ENCODE results near the gene CAPN12. TPM values are rescaled to one million over a fixed set of nuclear protein-coding genes. Genes with fewer than 3 reads are reported as not detected.

The CAPN12 gene
- total and polyA plus RNA-seq, 2 of the 4 experiments (the other 2 are of a cell fraction): 0.18 to 0.97 TPM

GRCh38 chr19:38693380-38694223, 50.7 kb downstream of the CAPN12 start:
- intact Hi-C loops (cut with micrococcal nuclease): no loop called here
- Histone ChIP-seq H3K9me3 (ENCODE audit: control insufficient read depth, insufficient read depth, low read length) (no peaks in the 10 kb centered on the region), H3K36me3 (ENCODE audit: control insufficient read depth, insufficient read depth, low read length) (peaks cover 26% of the 10 kb centered on the region), H2AK9ac (replicated peaks; ENCODE audit: low read depth, low read length, poor library complexity) (peak overlapping the region; percentile 95), H3K23ac (ENCODE audit: low read depth, low read length) (peak overlapping the region; percentile 64), H4K20me1 (ENCODE audit: insufficient read depth, low read length) (peaks cover 54% of the 10 kb centered on the region), H2BK5ac (ENCODE audit: low read depth, low read length, poor library complexity, severe bottlenecking) (peak overlapping the region; percentile 95), H3K56ac (ENCODE audit: extremely low read depth, insufficient read depth, low read length) (peak overlapping the region; percentile 72), H4K5ac (ENCODE audit: low read depth, low read length) (peak overlapping the region; percentile 14), H3K4me1 (ENCODE audit: control insufficient read depth, insufficient read depth, low read length) (peaks cover 24% of the 10 kb centered on the region), H3K79me1 (ENCODE audit: low read depth in 1 of 2, low read length in 2 of 2) (peaks cover 0 to 95% of the 10 kb centered on the region in 2 experiments; a peak in 3 of 4 replicates), H3K9me1 (ENCODE audit: insufficient read depth, low read length) (peaks cover 50% of the 10 kb centered on the region), H3K27me3 (ENCODE audit: control insufficient read depth, insufficient read depth, low read length) (no peaks in the 10 kb centered on the region), H2BK120ac (ENCODE audit: low read depth, low read length) (peak overlapping the region; percentile 87), H3K4me3 (ENCODE audit: insufficient read depth, low read depth, low read length) (no peak overlapping the region), H3K18ac (ENCODE audit: low read depth, low read length) (peak overlapping the region; percentile 8), H3K9ac (ENCODE audit: low read depth, low read length) (peak overlapping the region; percentile 53), H3K4ac (ENCODE audit: low read depth, low read length) (peak overlapping the region; percentile 92), H2AK5ac (ENCODE audit: low read depth, low read length) (peak overlapping the region; percentile 99), H2AFZ (replicated peaks; ENCODE audit: low read length, poor library complexity) (peak overlapping the region; percentile 47), H4K8ac (ENCODE audit: low read depth in 2 of 2, low read length in 2 of 2) (peak overlapping the region; percentile 88 to 90), H3K14ac (replicated peaks; ENCODE audit: low read depth, low read length) (peak overlapping the region; percentile 65), H2BK20ac (ENCODE audit: low read depth, low read length) (peak overlapping the region; percentile 76; the same call in 1 of the 2 replicates), H3K27ac (ENCODE audit: insufficient read depth, low read length) (peak overlapping the region; percentile 96), H3K4me2 (ENCODE audit: low read depth, low read length) (no peak overlapping the region), H4K91ac (ENCODE audit: insufficient read depth, low read depth, low read length) (peak overlapping the region; percentile 95), H2BK15ac (ENCODE audit: low read depth, low read length) (peak overlapping the region; percentile 90; the same call in 2 of the 3 replicates)
- dilution Hi-C loops (cut with HindIII; ENCODE audit: low sequenced_read_pairs, unreplicated experiment): no loop called here
- BruUV-seq (replicated peaks): no TSS peak
- DNase-seq (peak; percentile 63), ATAC-seq (ENCODE audit: low read depth) (peak; percentile 35)
- TF ChIP-seq RCOR1 (IDR thresholded peaks at IDR 0.05; ENCODE audit: insufficient replicate concordance, low read length) (no peak), CHD1 (IDR thresholded peaks at IDR 0.05; ENCODE audit: low read depth, low read length) (no peak), NFE2L2 (IDR thresholded peaks at IDR 0.05; ENCODE audit: low read depth, low read length) (no peak), MXI1 (IDR thresholded peaks at IDR 0.05; ENCODE audit: borderline replicate concordance, low read depth, low read length) (no peak), BHLHE40 (IDR thresholded peaks at IDR 0.05; ENCODE audit: low read depth, low read length) (no peak), USF2 (IDR thresholded peaks at IDR 0.05; ENCODE audit: low read depth, low read length) (no peak), CEBPB (IDR thresholded peaks at IDR 0.05; ENCODE audit: low read depth, low read length) (no peak), FOS (IDR thresholded peaks at IDR 0.05; ENCODE audit: low read depth, low read length) (no peak), MAFK (IDR thresholded peaks at IDR 0.05; ENCODE audit: low read depth, low read length) (no peak), RAD21 (IDR thresholded peaks at IDR 0.05; ENCODE audit: low read length) (no peak)
- TF ChIP-seq, protein P1, sequence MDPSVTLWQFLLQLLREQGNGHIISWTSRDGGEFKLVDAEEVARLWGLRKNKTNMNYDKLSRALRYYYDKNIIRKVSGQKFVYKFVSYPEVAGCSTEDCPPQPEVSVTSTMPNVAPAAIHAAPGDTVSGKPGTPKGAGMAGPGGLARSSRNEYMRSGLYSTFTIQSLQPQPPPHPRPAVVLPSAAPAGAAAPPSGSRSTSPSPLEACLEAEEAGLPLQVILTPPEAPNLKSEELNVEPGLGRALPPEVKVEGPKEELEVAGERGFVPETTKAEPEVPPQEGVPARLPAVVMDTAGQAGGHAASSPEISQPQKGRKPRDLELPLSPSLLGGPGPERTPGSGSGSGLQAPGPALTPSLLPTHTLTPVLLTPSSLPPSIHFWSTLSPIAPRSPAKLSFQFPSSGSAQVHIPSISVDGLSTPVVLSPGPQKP (IDR thresholded peaks at IDR 0.05; ENCODE audit: borderline replicate concordance, low read depth, low read length): no peak
- TF ChIP-seq, protein P2, sequence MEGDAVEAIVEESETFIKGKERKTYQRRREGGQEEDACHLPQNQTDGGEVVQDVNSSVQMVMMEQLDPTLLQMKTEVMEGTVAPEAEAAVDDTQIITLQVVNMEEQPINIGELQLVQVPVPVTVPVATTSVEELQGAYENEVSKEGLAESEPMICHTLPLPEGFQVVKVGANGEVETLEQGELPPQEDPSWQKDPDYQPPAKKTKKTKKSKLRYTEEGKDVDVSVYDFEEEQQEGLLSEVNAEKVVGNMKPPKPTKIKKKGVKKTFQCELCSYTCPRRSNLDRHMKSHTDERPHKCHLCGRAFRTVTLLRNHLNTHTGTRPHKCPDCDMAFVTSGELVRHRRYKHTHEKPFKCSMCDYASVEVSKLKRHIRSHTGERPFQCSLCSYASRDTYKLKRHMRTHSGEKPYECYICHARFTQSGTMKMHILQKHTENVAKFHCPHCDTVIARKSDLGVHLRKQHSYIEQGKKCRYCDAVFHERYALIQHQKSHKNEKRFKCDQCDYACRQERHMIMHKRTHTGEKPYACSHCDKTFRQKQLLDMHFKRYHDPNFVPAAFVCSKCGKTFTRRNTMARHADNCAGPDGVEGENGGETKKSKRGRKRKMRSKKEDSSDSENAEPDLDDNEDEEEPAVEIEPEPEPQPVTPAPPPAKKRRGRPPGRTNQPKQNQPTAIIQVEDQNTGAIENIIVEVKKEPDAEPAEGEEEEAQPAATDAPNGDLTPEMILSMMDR (conservative IDR thresholded peaks at IDR 0.05; ENCODE audit: low read depth, low read length): no peak
- WGBS, 2 experiments (ENCODE audit: extremely low coverage in 2 of 2, insufficient read length in 1 of 2): 63% methylated on average over 4 of the region's 19 CpGs; no CpG with 5 or more reads in 1 of the 2 experiments
- ChIA-PET POLR2A (ENCODE audit: unreplicated experiment) (interaction anchor here (1.3 to 1.4 kb wide), 2 partner anchors 26 to 35 kb away, joined by 4 to 17 read pairs; no protein-coding TSS in a partner anchor), CTCF (interaction anchor here (0.7 kb wide), 1 partner anchor 468 kb away, joined by 3 read pairs; no protein-coding TSS in a partner anchor)
- in situ Hi-C loops (cut with MboI; ENCODE audit: low sequenced_read_pairs): no loop called here

Measured in IMR-90 (cell line).